HG03135 (cell line): ENCODE data around the gene TDRD9.
"Not testable (repeated sequence)": the region's sequence is repeated elsewhere in the genome, so short reads cannot be mapped to it uniquely, and the experiment has no call there.

Experiments
- ATAC-seq: cut with Tn5 transposase; IDR thresholded peaks from one replicate; pipeline ENCODE4 v1.9.1; 2021; ENCODE audit warnings: mild to moderate bottlenecking, moderate library complexity; ENCODE audit not compliant: unreplicated experiment

The TDRD9 gene, protein sequence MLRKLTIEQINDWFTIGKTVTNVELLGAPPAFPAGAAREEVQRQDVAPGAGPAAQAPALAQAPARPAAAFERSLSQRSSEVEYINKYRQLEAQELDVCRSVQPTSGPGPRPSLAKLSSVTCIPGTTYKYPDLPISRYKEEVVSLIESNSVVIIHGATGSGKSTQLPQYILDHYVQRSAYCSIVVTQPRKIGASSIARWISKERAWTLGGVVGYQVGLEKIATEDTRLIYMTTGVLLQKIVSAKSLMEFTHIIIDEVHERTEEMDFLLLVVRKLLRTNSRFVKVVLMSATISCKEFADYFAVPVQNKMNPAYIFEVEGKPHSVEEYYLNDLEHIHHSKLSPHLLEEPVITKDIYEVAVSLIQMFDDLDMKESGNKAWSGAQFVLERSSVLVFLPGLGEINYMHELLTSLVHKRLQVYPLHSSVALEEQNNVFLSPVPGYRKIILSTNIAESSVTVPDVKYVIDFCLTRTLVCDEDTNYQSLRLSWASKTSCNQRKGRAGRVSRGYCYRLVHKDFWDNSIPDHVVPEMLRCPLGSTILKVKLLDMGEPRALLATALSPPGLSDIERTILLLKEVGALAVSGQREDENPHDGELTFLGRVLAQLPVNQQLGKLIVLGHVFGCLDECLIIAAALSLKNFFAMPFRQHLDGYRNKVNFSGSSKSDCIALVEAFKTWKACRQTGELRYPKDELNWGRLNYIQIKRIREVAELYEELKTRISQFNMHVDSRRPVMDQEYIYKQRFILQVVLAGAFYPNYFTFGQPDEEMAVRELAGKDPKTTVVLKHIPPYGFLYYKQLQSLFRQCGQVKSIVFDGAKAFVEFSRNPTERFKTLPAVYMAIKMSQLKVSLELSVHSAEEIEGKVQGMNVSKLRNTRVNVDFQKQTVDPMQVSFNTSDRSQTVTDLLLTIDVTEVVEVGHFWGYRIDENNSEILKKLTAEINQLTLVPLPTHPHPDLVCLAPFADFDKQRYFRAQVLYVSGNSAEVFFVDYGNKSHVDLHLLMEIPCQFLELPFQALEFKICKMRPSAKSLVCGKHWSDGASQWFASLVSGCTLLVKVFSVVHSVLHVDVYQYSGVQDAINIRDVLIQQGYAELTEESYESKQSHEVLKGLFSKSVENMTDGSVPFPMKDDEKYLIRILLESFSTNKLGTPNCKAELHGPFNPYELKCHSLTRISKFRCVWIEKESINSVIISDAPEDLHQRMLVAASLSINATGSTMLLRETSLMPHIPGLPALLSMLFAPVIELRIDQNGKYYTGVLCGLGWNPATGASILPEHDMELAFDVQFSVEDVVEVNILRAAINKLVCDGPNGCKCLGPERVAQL (N-terminal part only)

DNA sequence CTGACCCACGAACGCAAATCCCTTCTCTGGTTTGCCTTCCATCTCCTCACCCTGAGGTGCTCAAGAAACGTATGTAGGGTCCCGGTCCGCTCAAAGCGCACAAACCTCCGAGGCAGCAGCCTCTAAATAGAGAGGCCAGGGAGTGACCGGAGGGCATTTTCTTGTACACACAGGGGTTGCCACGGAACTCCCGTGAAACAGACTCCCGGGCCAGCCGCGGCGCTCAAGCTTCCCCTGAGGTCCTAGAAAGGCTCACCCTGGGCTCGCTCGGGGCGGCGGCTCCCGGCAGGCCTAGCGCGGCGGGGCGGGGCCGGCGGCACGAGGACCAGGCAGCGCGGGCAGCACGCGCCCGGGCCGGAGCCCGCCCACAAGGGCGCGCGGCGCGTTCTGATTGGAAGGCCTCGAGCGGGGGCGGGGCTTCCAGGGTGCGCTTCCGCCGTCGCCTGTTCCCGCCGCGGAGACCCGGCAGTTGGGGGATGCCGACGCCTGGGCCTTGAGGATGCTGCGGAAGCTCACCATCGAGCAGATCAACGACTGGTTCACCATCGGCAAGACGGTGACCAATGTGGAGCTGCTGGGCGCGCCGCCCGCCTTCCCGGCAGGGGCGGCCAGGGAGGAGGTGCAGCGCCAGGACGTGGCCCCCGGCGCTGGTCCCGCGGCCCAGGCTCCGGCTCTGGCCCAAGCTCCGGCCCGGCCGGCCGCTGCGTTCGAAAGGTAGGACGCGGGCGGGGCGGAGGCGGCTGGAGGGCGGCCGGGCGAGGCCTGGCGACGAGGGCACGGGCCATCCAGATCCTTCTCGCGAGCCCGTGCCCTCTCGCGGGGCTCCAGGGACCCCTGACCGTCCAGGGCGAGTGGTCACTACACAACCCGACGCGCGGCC lies at the start of gene TDRD9:
Gene TDRD9, plus strand, starts transcription at position 446 of the 880 bp plus-strand sequence. Its CDS starts 54 bp downstream, at position 500.
- no peak for ATAC-seq

DNA sequence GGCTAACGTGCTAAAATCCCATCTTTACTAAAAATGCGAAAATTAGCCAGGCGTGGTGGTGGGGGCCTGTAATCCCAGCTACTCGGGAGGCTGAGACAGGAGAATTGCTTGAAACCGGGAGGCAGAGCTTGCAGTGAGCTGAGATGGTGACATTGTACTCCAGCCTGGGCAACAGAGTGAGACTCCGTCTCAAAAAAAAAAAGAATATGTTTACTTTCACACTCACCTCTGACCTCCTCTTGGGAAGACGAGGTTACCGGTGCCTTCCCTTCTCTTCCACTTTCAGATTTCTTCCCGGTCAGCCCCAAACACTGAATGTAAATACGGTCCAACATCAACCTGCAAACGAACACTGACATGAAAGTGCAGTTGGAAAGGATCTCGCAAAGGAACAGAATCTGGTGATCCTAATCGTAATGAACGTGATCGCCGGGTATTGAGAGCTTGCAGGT lies 49.1 kb upstream of the TDRD9 start:
- no peak for ATAC-seq

DNA sequence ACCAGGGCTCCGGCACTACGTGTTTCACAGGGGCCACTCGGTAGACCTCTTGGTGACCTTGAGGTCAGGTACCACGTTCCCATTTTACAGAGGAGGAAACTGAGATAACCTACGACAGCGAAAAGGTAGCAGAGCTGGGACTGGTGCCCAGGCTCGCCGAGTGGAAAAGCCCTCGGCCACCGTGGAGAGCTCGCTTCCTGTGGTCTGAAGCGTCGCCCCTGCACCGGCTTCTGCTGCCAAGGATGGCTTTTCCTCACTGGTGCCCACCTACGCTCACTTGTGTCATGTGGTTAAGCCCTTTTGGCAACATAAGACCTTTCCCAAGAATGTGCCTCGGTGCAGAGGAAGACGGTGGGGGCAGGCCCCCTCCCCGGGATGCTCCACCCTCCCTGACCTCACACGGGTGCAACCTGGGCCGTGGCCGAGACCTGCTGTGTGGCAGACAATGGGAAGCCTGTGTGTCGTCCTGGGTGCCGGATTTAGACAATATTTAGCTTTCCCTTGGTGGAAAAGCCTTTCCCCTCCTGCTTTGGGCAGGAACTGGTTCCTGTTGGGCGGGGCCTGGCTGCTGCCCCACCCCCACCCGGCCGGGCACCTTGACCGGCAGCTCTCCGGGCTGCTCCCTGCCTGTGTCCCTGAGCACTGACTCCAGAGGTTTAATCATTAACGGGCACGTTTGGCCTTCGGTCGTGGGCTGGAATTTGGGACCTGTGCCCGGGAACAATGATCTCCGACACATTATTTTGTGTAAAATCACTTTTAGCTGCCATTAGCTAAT lies 48.5 kb upstream of the TDRD9 start:
- no peak for ATAC-seq

DNA sequence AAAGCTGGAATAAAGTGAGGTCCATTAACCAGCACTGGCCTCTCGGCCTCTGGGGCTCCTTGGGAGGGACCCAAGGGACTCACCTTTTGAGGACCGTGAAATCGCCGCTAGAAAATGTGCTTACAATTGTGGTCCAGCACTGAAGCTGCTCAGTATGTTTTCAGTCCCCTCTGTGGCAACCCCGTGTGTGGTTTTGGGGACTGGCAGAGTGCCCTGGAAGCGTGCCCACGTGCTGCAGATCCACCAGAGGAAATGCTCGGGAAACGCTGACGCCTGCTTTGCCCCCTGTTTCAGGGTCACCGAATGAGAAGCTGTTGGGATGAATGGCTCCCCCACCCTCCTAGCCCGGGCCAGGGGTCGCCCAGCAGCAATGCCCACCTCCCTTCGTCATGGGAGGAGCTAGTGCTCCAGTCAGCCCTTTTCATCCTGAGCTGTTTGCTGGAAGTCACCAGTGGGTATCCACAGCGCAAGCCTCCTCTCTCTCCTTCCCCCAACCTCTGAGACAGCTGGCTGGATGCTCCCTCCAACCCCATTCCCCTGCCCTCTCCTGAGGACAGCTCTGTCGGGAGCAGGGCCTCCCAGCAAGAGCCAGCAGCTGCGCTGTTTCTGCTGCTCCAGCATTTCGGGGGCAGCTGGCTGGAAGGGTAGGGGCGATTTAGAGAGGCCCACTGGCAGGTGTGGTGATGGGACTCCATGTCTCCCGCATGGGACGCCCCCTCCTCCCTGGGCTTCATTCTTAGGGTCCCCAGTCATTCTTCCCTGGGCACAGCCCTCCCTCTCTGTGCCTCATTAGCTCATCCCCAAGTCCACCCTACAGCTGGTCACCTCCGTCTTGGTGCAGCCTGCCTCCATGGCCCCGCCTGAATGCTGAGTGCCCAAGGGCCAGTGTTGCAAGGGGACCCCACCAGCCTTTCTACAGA lies 47.6 kb upstream of the TDRD9 start:
- ATAC-seq: no peak

DNA sequence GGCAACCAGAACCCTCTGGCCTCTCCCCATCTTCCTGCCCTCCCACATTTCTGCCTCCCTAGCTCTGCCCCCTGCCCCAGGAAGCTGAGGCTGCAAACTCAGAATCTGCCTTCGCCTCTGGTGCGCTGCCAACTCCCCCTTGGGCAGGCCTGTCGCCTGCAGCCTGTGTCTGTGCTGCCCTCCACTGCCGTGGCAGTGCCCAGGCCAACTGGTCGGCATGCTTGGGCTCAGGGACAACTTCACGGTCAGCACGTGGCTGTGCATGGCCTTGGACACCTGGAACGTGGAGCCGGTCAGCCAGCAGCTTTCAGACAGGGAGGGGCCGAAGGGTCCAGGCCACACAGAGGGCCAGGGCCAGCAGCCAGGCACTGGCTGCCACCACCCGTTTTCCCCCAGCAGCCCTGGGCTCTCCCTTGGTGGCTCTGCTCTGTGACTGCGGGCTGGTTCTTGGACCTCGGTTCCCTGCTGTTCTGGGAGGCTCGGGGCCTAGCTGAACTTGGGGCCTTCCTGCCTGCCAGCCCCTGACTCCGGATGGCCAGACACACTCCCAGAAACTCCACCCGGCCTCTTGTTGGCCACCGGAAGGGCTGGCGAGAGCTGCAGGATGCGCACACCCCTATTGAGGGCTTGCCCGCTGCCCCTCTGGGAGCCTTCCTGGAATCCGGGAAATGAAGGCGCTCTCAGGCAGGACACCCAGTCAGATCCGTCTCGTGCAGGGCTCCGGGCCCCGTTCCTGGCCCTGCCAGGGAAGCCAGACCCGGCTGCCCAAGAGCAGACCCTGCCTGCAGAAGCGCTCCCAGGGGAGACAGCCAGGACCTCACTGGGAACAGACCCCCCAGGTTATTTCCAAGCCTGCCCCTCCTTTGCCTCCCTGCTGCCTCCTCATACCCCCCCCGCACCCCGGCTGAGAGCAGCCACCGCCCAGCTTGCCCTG lies 46.7 kb upstream of the TDRD9 start:
- no peak for ATAC-seq

DNA sequence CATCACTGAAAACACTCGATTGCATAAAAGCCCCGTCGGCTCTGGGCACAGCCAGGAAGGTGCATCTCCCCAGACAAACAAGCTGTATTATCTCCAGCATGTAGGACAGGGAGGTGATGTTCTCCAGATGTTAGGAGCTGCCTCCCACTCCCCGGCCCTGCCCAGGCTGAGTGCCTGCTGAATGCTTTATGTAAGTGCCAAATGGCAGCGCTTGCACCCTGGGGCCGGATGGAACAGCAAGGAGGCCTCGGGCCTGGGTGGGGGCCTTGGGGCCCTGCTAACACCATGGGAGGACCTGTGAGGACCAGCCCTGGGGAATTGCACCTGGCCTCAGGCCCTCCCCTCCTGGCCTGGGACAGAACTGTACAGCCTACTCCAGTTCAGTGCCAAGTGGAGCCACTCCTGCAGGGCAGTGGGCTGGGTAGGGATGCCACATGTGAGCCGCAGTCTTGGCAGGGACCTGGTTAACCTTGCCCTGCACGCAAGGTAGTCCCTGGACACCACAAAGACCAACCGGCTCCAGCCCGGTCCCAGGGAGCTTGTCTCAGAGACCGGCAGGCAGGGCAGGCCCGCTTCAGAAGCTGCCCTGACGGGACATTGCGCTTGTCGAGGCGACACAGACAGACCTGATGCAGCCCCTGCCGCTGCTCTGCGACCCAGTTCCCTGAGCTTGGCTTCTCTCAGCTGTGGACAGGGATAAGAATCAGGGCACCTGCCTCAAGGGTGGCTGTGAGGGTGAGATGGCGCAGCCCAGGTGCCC lies 45.6 kb upstream of the TDRD9 start:
- ATAC-seq: no peak

DNA sequence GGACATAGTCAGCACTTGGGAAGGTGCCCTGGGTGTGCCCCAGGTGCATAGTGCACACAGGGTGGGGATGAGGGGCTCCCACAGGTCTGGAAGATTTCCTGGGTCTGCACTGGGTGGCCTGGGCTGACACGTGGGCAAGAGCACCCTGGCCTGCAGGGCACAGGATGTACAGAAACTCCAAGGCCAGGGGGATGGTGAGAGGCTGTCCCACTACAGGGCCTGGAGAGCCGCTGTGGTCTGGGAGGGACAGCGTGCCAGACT lies 45.1 kb upstream of the TDRD9 start:
- no peak for ATAC-seq

DNA sequence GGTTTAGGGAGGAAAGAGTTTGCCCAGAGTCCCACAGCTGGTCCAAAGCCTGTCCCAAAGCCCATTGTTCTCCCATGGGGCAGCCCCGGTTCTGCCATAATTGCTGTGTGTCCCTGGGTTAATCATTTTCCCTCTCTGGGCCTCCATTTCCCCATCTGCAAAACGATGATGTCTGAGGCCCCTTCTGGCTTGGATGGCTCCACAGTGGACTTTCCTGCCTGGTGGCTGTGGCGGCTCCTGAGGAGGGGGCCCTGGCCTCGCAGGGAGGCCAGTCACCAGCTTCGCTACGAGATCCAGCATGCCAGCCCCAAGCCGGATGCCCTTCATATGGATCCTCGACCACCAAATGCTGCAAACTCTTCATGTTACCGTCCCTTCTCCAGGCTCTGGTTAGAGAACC lies 43.4 kb upstream of the TDRD9 start:
- no peak for ATAC-seq

DNA sequence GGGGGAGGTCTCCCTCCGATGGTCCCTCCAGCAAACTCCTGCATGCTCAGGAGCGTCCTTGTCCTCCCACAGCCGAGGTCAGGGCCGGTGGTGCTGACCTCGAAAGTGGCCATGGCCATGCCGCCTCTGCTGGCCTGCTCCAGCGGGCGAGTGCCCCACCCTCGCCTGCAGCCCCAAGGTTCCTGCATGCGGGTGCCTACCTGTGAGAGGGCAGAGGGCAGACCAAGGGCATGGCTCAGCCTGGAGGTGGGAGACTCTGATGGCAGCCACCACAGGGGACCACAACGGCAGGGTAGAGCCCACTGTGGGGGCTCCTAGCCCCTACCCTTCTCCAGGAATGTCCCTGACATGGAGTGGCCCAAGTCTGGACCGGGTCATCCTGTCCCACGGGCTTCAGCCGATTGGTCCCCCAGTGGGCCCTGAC lies 42.7 kb upstream of the TDRD9 start:
- ATAC-seq: no peak

DNA sequence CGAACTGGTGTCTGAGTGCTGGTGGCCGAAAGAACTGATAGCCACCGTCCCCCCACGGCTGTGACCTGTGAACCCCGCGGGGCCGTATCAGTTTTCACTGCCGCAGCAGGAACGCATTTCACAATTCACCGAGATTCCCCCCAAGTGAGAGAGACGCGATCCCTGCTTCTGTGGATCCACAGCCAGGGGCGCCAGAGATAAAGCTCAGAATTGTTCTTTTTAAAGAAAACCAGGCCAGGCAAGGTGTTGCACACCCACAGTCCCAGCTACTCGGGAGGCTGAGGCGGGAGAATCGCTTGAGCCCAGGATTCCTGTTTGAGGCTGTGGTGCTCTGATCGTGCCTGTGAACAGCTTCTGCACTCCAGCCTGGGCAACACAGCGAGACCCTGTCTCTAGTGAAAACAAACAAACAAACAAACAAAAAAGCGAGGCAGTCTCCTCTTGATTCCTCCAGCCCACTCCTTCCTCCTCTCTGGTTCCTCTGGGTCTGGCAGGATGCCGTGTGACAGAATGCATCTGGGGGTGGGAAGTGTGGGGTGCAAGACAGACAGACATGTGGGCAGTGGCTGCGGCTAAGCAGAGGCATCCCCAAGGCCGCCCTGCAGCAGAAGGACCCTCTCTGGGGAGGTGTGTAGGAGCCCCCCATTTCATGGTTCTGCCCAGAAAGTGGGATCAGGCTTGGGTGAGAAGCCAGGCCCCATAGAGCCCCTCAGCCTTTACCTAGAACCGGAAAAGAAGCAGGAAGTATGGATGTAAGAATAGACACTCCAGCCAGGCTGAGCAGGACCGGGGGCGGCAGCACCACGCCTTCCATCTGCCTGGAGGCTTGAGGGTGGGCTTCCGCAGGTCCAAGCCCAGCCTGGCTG lies 41.7 kb upstream of the TDRD9 start:
- no peak for ATAC-seq

DNA sequence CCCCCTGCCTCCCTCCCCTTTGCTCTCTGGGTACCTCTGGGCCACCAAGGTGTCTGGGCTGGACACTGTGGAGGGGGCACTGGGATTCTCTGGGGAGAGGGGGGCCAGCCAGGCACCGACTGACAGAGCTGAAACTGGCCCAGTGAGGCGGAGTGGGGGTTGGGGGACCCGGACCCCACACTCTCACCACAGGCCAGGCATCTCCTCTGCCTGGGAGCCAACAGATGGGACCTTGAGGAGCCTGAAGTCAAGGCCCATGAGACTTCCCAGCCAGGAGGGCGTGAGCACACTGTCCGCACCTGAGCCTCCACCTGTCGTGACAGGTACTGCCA lies 41.1 kb upstream of the TDRD9 start:
- ATAC-seq: no peak

DNA sequence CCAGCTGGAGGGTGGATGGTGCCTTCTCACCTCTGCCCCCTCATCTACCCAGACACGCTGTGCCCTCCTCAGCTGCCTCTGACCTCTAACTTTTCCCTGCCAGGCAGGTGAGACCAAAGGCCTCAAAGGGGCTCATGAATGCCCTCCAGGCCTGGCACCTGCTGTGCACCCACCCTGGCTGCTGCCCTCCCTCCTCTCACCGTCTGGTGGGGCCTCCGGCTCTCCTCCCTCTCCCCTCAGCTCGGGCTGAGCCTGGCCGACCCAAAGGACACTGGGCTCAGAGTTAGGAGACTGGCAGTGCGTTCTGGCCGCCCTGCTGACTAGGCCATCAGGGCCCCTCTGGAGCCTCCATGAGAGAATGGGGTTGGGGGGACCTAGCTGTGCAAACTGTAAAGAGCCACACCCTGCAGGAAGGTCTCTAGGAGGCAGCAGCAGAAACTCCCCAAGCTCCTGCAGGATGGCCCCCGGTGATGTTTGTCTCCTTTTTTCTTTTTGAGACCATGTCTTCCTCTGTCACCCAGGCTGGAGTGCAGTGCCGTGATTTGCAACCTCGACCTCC lies 40.6 kb upstream of the TDRD9 start:
- ATAC-seq: no peak

DNA sequence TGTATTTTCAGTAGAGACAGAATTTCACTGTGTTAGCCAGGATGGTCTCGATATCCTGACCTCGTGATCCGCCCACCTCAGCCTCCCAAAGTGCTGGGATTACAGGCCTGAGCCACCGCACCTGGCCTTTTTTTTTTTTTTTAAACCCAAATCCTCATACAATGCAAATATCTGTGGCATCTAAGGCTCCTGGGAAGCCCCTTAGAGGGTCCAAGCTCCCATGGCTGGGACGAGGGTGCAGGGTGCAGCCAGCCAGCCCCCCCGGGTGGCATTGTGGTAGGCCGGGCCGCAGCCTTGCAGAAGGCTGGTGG lies 39.3 kb upstream of the TDRD9 start:
- not testable (repeated sequence) for ATAC-seq

DNA sequence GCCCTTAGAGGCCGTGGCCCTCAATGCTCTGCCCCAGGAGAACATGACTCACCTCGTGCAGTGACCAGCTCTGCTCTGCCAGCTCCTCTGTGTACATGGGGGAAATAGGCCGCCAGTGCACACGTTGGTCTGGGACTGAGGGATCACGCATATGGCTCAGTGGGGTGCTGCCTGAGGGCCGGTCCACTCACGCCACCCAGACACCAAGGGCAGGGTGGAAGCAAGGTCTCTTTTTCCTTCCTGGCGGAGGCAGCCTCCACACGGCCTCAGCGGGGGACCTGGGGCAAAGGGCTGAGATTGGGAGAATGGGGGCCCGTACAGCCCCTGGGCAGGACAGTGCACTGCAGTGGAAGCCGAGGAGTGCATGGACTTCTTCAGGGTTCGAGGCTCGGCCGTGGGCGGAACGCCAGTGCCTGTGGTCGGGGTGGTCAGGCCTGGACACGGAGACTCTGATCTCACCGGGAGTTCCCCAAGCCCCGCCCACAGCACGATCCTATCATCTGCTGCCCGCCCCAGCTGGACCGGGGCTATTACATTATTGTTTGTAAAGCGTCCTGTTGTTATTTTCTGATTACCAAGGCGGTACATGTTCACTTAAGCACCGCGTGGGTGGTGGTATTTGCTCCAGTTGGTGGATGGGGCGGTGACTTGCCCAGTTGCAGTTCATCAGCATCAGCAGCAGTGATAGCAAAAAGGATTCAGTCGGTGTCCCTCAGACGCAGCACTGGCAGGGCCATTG lies 38.8 kb upstream of the TDRD9 start:
- ATAC-seq: no peak

DNA sequence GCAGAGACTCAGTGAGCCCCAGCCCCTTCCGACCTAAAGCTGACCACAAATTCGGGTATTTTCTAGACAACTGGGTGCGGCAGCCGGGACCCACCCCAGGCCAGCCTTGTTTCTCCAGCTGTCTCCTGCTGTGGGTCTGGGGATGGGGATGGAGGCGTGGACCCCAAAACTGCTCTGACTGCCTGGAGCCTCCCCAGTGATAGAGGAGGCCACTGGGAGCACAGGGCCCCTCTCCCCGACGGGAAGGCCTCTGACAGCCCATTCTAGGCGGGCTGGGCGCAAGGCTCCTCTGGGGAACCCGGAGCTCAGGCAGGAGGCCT lies 38.2 kb upstream of the TDRD9 start:
- ATAC-seq: no peak
